Fibroblast of mammary gland (primary cell): ENCODE measurements around the gene TRAF3.

Experiments used
- DNase-seq: peaks from one replicate; pipeline ENCODE4 v3.0.0-alpha.2; 2010; ENCODE audit warnings: low read depth
- H3K4me3 ChIP-seq: 2 replicates; pipeline ENCODE4 v1.5.1; 2011; ENCODE audit warnings: low read depth, mild to moderate bottlenecking, low read length, moderate library complexity; ENCODE audit not compliant: control insufficient read depth
- TF ChIP-seq, protein P1 (sequence below): conservative IDR thresholded peaks from 2 replicates; pipeline ENCODE4 v1.5.1; 2011; ENCODE audit warnings: low read depth, low read length, inconsistent platforms; ENCODE audit not compliant: control insufficient read depth, insufficient read depth

The TRAF3 gene

DNA sequence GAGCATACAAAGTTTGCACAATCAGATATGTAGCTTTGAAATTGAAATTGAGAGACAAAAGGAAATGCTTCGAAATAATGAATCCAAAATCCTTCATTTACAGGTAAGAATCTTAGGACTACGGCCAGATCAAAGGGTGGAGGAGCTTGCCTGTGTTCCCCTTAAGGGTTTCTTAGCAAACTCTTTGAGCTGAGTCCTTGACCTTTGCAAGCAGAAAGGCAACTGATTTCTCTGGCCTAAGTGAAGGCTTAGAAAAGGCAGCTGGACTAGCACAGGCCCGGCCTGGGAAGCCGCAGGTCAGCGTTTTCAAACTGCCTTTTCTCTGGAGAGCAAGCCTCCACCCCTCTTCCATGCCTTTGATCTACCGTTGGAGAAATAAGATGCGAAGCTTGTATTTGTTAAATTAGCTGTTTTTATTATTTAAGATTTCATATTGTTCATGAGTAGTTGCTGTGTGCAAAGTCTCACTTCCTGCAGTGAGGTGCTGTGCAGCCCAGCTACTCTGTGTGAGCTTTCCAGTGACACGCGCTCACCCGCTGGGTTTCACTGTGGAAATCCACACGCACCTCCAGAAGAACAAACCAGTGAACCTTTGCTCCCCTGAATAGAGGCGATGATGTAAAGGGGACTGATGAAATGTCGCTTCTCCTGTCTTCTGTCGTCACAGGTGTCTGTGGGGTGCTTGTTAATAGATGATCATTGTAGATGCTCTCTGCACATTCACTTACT lies 120.2 kb downstream of the TRAF3 start:
- no peak overlapping the region for H3K4me3 ChIP-seq
- no peak for DNase-seq
- TF ChIP-seq, protein P1, sequence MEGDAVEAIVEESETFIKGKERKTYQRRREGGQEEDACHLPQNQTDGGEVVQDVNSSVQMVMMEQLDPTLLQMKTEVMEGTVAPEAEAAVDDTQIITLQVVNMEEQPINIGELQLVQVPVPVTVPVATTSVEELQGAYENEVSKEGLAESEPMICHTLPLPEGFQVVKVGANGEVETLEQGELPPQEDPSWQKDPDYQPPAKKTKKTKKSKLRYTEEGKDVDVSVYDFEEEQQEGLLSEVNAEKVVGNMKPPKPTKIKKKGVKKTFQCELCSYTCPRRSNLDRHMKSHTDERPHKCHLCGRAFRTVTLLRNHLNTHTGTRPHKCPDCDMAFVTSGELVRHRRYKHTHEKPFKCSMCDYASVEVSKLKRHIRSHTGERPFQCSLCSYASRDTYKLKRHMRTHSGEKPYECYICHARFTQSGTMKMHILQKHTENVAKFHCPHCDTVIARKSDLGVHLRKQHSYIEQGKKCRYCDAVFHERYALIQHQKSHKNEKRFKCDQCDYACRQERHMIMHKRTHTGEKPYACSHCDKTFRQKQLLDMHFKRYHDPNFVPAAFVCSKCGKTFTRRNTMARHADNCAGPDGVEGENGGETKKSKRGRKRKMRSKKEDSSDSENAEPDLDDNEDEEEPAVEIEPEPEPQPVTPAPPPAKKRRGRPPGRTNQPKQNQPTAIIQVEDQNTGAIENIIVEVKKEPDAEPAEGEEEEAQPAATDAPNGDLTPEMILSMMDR = no peak

DNA sequence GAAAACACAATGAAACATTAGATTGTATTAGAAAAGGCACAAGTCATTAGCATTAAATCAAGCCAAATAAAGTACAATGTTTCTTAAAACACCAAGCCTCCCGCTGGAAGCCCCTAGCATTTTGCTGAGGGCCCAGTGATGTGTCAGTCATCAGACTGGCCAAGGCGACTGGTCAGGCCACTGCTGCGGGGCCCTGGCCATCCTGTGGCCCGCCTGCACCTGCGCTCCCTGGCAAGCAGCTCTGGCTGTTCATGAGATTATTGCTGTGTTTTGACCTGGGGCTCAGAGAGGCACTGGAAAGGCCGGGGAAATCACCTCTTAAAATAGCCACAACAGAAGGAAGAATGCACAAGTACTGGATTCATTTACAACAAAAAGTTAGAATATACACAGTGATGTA lies 121.0 kb downstream of the TRAF3 start:
- TF ChIP-seq, protein P1 = no peak
- no peak overlapping the region for H3K4me3 ChIP-seq
- DNase-seq = no peak

- H3K4me3 ChIP-seq = no peak overlapping the region
- TF ChIP-seq, protein P1 = no peak
- no peak for DNase-seq
These were observed 121.7 kb downstream of the TRAF3 start for GRCh38 chr14:102898776-102899515.

DNA sequence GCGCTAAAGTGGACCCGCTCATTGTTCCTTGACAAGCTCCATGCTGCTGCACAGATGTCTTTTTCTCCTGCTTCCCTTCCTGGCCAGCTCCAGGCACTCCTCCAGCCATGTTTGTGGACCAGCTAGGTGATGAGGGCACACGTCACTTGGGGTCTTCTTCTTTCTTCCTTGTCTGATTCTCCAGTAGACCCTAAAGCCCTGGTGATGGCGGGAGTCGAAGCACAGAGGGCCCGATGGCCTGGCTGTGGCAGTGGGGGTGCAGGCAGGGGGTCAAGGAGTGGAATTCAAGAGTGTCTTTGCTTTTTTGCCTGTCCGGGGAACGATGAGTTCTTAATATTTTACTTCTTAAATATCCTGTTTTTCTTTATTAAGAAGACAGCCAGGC lies 122.3 kb downstream of the TRAF3 start:
- no peak overlapping the region for H3K4me3 ChIP-seq
- TF ChIP-seq, protein P1 = no peak
- DNase-seq = no peak

GRCh38 chr14:102900631-102901571 lies 123.7 kb downstream of the TRAF3 start:
- no peak for DNase-seq
- H3K4me3 ChIP-seq = no peak overlapping the region
- TF ChIP-seq, protein P1 = no peak

GRCh38 chr14:102901633-102902032 lies 124.4 kb downstream of the TRAF3 start:
- TF ChIP-seq, protein P1 = no peak
- H3K4me3 ChIP-seq = no peak overlapping the region
- DNase-seq = no peak
